Fibroblast of skin of left biceps (primary cell): ENCODE measurements around the gene CARD9.
A peak's percentile ranks its signal among the peaks of the same experiment; 100 is the strongest.
"Not testable (repeated sequence)": the region's sequence is repeated elsewhere in the genome, so short reads cannot be mapped to it uniquely, and the experiment has no call there.

Source experiments
- DNase-seq, 2 experiments: peaks; one replicate each; pipeline ENCODE4 v3.0.0-alpha.2; 2013; ENCODE audit warnings: low read depth in 2 of 2

CARD9 gene, protein sequence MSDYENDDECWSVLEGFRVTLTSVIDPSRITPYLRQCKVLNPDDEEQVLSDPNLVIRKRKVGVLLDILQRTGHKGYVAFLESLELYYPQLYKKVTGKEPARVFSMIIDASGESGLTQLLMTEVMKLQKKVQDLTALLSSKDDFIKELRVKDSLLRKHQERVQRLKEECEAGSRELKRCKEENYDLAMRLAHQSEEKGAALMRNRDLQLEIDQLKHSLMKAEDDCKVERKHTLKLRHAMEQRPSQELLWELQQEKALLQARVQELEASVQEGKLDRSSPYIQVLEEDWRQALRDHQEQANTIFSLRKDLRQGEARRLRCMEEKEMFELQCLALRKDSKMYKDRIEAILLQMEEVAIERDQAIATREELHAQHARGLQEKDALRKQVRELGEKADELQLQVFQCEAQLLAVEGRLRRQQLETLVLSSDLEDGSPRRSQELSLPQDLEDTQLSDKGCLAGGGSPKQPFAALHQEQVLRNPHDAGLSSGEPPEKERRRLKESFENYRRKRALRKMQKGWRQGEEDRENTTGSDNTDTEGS

GRCh38 chr9:136373300-136374182, at the start of gene CARD9:
Gene CARD9, minus strand, starts transcription at chr9:136373669. Its CDS starts 1,591 bp downstream, at chr9:136372078.
- DNase-seq = no peak

DNA sequence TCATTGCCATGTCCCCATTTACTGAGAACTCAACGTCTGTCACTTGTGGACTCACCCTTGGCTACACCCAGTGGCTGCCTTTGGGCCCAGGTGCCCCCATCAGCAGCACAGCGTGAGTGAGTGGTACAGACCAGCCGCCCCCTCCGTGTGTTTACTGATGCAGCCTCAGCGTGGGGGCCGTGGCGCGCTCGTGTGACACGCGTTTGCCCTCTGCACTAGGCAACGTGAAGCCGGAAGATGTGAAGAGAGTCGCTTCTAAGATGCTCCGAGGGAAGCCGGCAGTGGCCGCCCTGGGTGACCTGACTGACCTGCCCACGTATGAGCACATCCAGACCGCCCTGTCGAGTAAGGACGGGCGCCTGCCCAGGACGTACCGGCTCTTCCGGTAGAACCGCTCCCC, 49.4 kb upstream of the CARD9 start:
- DNase-seq = no peak

DNA sequence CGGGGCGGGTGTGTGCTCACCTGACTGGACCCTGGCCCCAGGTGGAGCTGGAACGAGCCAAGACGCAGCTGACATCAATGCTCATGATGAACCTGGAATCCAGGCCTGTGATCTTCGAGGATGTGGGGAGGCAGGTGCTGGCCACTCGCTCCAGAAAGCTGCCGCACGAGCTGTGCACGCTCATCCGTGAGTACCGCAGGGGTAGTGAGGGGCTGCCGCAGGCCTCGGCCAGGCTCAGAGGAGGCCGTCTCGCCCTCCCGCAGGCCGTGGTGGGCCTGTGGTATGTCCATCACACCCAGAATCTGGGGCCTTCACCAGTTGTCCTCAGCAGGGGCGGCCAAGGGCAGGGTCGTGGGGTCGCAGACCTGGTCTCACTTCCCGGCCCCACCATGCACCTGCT, 48.3 kb upstream of the CARD9 start:
- no peak for DNase-seq

DNA sequence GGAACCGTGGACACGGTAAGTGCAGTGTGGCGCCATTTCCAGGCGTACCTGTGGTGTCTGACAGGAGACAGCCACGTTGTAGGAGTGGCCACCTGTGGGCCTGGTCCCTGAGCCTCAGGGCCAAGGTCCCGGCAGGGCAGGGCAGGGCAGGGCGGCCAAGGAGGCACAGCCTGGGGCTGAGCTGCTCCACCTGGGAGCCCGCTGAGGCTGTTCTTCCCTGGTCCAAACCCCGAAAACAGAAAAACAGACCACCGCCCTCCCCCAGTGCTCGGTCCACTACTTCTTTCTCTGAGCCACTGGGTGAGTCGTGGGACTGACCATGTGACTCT, 45.6 kb upstream of the CARD9 start:
- DNase-seq = no peak

GRCh38 chr9:136418182-136419091, 45.0 kb upstream of the CARD9 start:
- DNase-seq = no peak

DNA sequence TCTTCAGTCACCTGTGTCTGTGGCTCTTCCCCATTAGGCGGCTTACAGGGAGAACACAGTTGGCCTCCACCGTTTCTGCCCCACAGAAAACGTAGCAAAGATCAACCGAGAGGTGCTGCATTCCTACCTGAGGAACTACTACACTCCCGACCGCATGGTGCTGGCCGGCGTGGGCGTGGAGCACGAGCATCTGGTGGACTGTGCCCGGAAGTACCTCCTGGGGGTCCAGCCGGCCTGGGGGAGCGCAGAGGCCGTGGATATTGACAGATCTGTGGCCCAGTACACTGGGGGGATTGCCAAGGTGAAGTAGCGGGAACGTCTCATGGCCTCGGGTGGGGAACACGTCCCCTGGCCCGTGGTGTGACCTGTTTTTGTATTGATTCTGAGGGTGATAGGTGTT, 43.4 kb upstream of the CARD9 start:
- DNase-seq = no peak

- DNase-seq = no peak
Observed at GRCh38 chr9:136416427-136416826, 43.0 kb upstream of the CARD9 start.

DNA sequence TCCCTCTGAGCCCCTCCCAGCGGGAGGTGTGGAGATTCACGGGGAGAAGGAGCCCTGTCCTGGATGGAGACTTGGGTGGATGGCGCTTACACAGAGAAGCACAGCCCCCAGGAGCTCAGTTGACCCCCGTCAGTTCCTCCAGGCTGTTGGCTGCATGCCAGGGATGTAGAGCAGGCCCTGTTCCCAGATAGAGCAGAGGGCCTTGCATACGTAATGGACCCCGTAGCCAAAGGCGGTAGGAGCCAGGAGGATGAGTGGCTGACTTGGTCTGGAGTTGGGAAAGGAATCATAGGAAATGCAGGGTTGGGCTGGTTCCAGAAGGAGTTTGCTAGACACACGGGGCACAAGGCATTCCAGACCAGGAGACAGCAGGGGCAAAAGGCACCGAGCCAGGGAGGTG, 39.5 kb upstream of the CARD9 start:
- no peak for DNase-seq

GRCh38 chr9:136411378-136411777, 37.9 kb upstream of the CARD9 start:
- DNase-seq = no peak

GRCh38 chr9:136410500-136411287, 37.2 kb upstream of the CARD9 start, which contains the start of the genes ENTR1 and PMPCA:
Gene ENTR1, minus strand, starts transcription at chr9:136410614. Its CDS starts 217 bp downstream, at chr9:136410397.
Gene PMPCA, plus strand, starts transcription at chr9:136410658. Its CDS starts 11 bp downstream, at chr9:136410669.
- peak; percentile 53 to 55 for DNase-seq

DNA sequence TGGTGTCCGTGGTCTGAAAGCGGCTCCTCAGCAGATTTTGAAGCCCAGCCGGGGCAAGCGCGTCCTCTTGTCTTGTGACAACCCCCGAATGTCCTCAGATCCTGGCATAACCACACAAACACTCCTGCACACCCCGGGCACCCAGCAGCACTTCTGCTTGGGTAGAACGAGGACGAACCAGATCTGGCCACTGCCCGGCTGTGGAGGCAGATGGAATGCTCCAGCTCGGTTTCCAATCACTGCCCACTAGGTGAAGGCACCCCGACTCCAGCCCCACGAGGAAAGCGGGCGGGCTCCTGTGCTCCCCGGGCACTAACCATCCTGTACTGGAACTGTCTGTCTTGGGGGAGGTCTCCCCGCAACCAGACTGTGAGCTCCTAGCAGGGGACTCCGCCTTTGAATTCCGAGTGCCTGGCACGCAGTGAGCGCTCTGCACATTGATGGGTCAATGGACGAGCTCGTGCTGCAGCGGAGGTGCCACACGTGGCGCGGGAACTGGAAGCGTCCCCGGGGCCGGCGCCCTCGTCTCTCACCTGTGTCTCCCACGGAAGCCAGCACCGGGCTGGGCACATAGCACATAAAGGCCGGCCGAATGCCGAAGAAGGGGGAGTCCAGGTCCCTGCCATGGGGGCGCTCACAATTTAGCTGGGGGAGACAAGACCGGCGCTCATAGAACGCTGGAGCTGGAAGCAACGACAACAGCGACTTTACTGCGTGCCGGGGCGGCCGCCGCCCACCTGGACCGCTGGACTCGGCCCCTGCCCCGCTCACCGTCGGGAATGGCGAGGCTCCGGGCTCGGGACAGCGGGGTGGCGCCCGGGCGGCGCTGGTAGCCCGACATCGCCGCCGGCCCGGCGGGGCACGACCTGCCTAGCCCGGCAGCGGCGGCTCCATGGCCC, 36.3 kb upstream of the CARD9 start:
- DNase-seq = no peak

- no peak for DNase-seq
Observed at GRCh38 chr9:136407911-136408310, 34.4 kb upstream of the CARD9 start.

- DNase-seq = not testable (repeated sequence)
Observed at GRCh38 chr9:136407061-136407460, 33.6 kb upstream of the CARD9 start.

DNA sequence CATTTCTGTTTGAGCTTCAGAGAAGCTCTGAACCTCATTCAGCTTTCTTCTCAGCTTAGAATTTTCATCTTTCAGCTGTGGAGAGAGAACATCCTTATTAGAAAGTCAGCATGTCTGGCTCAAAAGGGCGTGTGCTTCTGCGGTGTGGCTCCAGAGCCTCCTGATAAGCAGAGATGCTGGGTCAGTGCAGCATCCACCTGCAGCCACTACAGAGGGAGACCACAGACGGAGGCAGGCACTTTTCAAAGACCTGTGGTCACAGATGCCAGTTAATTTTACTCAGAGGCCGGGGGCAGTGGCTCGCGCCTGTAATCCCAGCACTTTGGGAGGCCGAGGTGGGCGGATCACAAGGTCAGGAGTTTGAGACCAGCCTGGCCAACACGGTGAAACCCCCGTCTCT, 32.4 kb upstream of the CARD9 start:
- not testable (repeated sequence) for DNase-seq

DNA sequence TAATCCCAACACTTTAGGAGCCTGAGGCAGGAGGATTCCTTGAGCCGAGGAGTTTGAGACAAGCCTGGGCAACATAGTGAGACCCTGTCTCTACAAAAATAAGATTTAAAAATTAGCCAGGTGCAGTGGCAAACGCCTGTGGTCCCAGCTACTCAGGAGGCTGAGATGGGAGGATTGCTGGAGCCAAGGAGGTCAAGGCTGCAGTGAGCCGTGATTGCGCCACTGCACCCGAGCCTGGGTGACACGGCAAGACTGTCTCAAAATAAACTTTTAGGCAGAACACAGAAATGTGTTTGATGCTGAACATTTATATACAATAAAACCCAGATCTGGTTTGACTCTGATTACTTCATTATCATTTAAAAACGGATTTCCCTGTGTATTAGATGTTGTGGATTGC, 32.0 kb upstream of the CARD9 start:
- DNase-seq = no peak

DNA sequence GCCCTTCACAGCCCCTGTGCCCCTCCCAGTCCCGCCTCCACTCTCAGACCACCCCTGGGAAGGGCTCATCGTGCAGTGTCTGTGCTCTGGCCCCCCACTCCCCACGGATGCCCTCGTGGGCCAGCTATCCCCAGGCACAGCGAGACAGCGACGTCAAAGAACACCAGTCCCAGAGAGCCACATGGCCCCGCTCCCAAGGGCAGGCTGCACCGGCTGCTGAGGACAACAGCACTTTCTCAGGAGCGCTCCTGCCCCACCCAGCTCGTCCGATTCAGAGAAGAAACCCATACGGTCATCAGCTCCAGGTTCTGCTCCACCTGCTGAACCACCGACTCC, 31.3 kb upstream of the CARD9 start:
- DNase-seq = no peak

GRCh38 chr9:136403915-136404800, 30.7 kb upstream of the CARD9 start:
- DNase-seq = no peak

- no peak for DNase-seq
Observed at GRCh38 chr9:136403538-136403914, 30.1 kb upstream of the CARD9 start.

DNA sequence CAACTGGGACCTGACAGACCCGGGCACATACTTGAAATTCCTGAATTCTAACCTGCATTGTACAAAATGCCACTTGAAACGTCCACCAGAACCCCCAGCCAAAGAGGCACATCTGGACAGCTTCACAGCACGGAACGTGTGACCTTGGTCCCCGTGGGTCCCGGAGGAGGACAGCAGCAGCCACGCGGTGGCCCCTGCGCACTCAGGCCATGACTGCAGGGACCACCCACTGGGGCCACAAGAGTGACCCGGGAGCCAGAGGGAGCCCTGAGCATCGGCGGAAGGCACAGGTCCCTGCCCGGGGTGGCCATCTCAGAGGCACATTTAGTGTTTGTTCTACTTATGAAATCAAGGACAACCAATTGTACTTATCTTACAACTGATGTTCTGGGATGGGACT, 28.6 kb upstream of the CARD9 start:
- no peak for DNase-seq
